ENCODE measurements around the gene TP53TG3B. TPM values are rescaled to one million over a fixed set of nuclear protein-coding genes. Genes with fewer than 3 reads are reported as not detected.

Gene TP53TG3B
- total RNA-seq: not detected in 2 replicates

DNA sequence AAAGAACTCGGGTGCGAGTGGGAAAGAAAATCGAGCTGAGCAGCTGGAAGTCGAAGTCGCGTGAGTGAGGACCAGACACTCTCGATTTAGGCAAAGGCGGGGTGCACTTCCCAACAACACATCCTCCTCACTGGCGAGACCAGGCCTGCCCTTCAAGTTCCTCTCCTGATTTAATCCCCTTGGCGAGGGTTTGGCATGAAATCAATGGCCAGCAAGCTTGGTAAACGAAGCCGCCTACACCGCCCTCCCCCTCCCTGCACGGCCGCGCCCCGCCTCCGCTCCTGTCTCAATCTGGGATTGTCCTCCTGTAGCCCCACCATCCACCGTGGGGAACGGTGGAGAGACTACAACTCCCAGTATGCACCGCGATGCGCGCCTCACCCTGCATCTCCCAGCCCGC, at the start of gene TP53TG3B:
Gene TP53TG3B, plus strand, starts transcription at position 301 of the 400 bp plus-strand sequence. Its CDS starts 68 bp downstream, at position 369.

Other genes starting within 250 kb of the TP53TG3B start
- 0.19 and 1.4 TPM in 2 replicates for gene TP53TG3C, start 166.6 kb upstream of the TP53TG3B start, total RNA-seq
- gene TP53TG3E, start 56.5 kb upstream of the TP53TG3B start, total RNA-seq: not detected in 2 replicates
- gene TP53TG3F, start 98.8 kb downstream of the TP53TG3B start, total RNA-seq: not detected in 2 replicates

Measured in regular cardiac myocyte (primary cell).